ENCODE measurements around the gene MAML1. TPM values are rescaled to one million over a fixed set of nuclear protein-coding genes. Genes with fewer than 3 reads are reported as not detected.
A peak's percentile ranks its signal among the peaks of the same experiment; 100 is the strongest.
"Not testable (repeated sequence)": the region's sequence is repeated elsewhere in the genome, so short reads cannot be mapped to it uniquely, and the experiment has no call there.

Gene MAML1
- total RNA-seq, 2 experiments from 2014 or later = 24.1 to 24.2 TPM

GRCh38 chr5:179772351-179772750 is 39.7 kb downstream of the MAML1 start:
- H3K36me3 Mint-ChIP-seq = peaks cover 22% of the 10 kb centered on the region

GRCh38 chr5:179773686-179774040 is 41.0 kb downstream of the MAML1 start:
- DNase-seq = no peak
- Mint-ChIP-seq H3K9me3 (no peaks in the 10 kb centered on the region), H3K4me1 (peaks cover 2% of the 10 kb centered on the region), H3K27ac (no peak overlapping the region), H3K36me3 (peaks cover 18% of the 10 kb centered on the region), H3K4me3 (no peak overlapping the region), H3K27me3 (no peaks in the 10 kb centered on the region)

More at GRCh38 chr5:179772351-179772750, 39.7 kb downstream of the MAML1 start:
- no peaks in the 10 kb centered on the region for H3K27me3 Mint-ChIP-seq
- H3K9me3 Mint-ChIP-seq = no peaks in the 10 kb centered on the region
- no peak overlapping the region for H3K4me3 Mint-ChIP-seq
- no peak for DNase-seq
- no peak overlapping the region for H3K27ac Mint-ChIP-seq
- peaks cover 8% of the 10 kb centered on the region for H3K4me1 Mint-ChIP-seq

- no peak for DNase-seq
- Mint-ChIP-seq H3K27ac (no peak overlapping the region), H3K9me3 (no peaks in the 10 kb centered on the region), H3K4me3 (no peak overlapping the region), H3K27me3 (no peaks in the 10 kb centered on the region), H3K36me3 (peaks cover 14% of the 10 kb centered on the region), H3K4me1 (no peaks in the 10 kb centered on the region)
Observed at GRCh38 chr5:179774442-179774841, 41.8 kb downstream of the MAML1 start.

GRCh38 chr5:179776411-179776938 is 43.9 kb downstream of the MAML1 start:
- no peak overlapping the region for H3K4me3 Mint-ChIP-seq
- no peaks in the 10 kb centered on the region for H3K4me1 Mint-ChIP-seq
- H3K36me3 Mint-ChIP-seq = peaks cover 14% of the 10 kb centered on the region
- no peak for DNase-seq
- H3K9me3 Mint-ChIP-seq = no peaks in the 10 kb centered on the region
- H3K27me3 Mint-ChIP-seq = no peaks in the 10 kb centered on the region
- no peak overlapping the region for H3K27ac Mint-ChIP-seq

- Mint-ChIP-seq H3K36me3 (peaks cover 10% of the 10 kb centered on the region), H3K27me3 (no peaks in the 10 kb centered on the region), H3K9me3 (no peaks in the 10 kb centered on the region), H3K4me1 (no peaks in the 10 kb centered on the region), H3K4me3 (no peak overlapping the region), H3K27ac (no peak overlapping the region)
- no peak for DNase-seq
Observed at GRCh38 chr5:179777456-179777855, 44.8 kb downstream of the MAML1 start.

- Mint-ChIP-seq H3K4me3 (no peak overlapping the region), H3K36me3 (peaks cover 7% of the 10 kb centered on the region), H3K4me1 (no peaks in the 10 kb centered on the region), H3K9me3 (no peaks in the 10 kb centered on the region), H3K27me3 (no peaks in the 10 kb centered on the region), H3K27ac (no peak overlapping the region)
- no peak for DNase-seq
Observed at GRCh38 chr5:179777909-179778308, 45.3 kb downstream of the MAML1 start.

- no peaks in the 10 kb centered on the region for H3K4me1 Mint-ChIP-seq
- DNase-seq = no peak
- no peak overlapping the region for H3K4me3 Mint-ChIP-seq
- H3K36me3 Mint-ChIP-seq = peaks cover 3% of the 10 kb centered on the region
- no peaks in the 10 kb centered on the region for H3K9me3 Mint-ChIP-seq
- no peaks in the 10 kb centered on the region for H3K27me3 Mint-ChIP-seq
- peak overlapping the region; percentile 12 for H3K27ac Mint-ChIP-seq
Observed at GRCh38 chr5:179778591-179778990, 46.0 kb downstream of the MAML1 start.

GRCh38 chr5:179779826-179780225 is 47.2 kb downstream of the MAML1 start:
- no peak overlapping the region for H3K4me3 Mint-ChIP-seq
- H3K4me1 Mint-ChIP-seq = no peaks in the 10 kb centered on the region
- H3K36me3 Mint-ChIP-seq = peaks cover 1% of the 10 kb centered on the region
- no peaks in the 10 kb centered on the region for H3K27me3 Mint-ChIP-seq
- no peaks in the 10 kb centered on the region for H3K9me3 Mint-ChIP-seq
- DNase-seq = no peak
- no peak overlapping the region for H3K27ac Mint-ChIP-seq

- Mint-ChIP-seq H3K27ac (no peak overlapping the region), H3K9me3 (no peaks in the 10 kb centered on the region), H3K4me1 (no peaks in the 10 kb centered on the region), H3K36me3 (peaks cover 1% of the 10 kb centered on the region), H3K27me3 (no peaks in the 10 kb centered on the region), H3K4me3 (no peak overlapping the region)
- no peak for DNase-seq
Observed at GRCh38 chr5:179780362-179780761, 47.7 kb downstream of the MAML1 start.

GRCh38 chr5:179781846-179782245 is 49.2 kb downstream of the MAML1 start:
- Mint-ChIP-seq H3K27me3 (no peaks in the 10 kb centered on the region), H3K4me3 (no peak overlapping the region), H3K9me3 (no peaks in the 10 kb centered on the region), H3K4me1 (no peaks in the 10 kb centered on the region), H3K27ac (no peak overlapping the region), H3K36me3 (no peaks in the 10 kb centered on the region)
- DNase-seq = no peak

- H3K4me3 Mint-ChIP-seq = no peak overlapping the region
- H3K27ac Mint-ChIP-seq = no peak overlapping the region
- DNase-seq = no peak
- no peaks in the 10 kb centered on the region for H3K36me3 Mint-ChIP-seq
- H3K9me3 Mint-ChIP-seq = no peaks in the 10 kb centered on the region
- no peaks in the 10 kb centered on the region for H3K27me3 Mint-ChIP-seq
- no peaks in the 10 kb centered on the region for H3K4me1 Mint-ChIP-seq
Observed at GRCh38 chr5:179783128-179783527, 50.5 kb downstream of the MAML1 start.

GRCh38 chr5:179786861-179787260 is 54.2 kb downstream of the MAML1 start:
- Mint-ChIP-seq H3K27me3 (no peaks in the 10 kb centered on the region), H3K4me1 (no peaks in the 10 kb centered on the region), H3K36me3 (no peaks in the 10 kb centered on the region)

GRCh38 chr5:179788193-179788854 is 55.7 kb downstream of the MAML1 start:
- Mint-ChIP-seq H3K4me3 (no peak overlapping the region), H3K27me3 (no peaks in the 10 kb centered on the region), H3K9me3 (no peaks in the 10 kb centered on the region), H3K36me3 (no peaks in the 10 kb centered on the region), H3K4me1 (no peaks in the 10 kb centered on the region), H3K27ac (no peak overlapping the region)
- no peak for DNase-seq

More at GRCh38 chr5:179786861-179787260, 54.2 kb downstream of the MAML1 start:
- Mint-ChIP-seq H3K9me3 (no peaks in the 10 kb centered on the region), H3K4me3 (no peak overlapping the region), H3K27ac (no peak overlapping the region)
- no peak for DNase-seq

- H3K9me3 Mint-ChIP-seq, DNase-seq, H3K4me1 Mint-ChIP-seq, H3K27me3 Mint-ChIP-seq, H3K36me3 Mint-ChIP-seq, H3K4me3 Mint-ChIP-seq, H3K27ac Mint-ChIP-seq: not testable (repeated sequence)
Observed at GRCh38 chr5:179789278-179789677, 56.7 kb downstream of the MAML1 start.

- peaks cover 3% of the 10 kb centered on the region for H3K36me3 Mint-ChIP-seq
- no peak overlapping the region for H3K27ac Mint-ChIP-seq
- H3K9me3 Mint-ChIP-seq = no peaks in the 10 kb centered on the region
- peaks cover 21% of the 10 kb centered on the region for H3K4me1 Mint-ChIP-seq
- DNase-seq = no peak
- no peaks in the 10 kb centered on the region for H3K27me3 Mint-ChIP-seq
- H3K4me3 Mint-ChIP-seq = no peak overlapping the region
Observed at GRCh38 chr5:179791881-179792611, 59.4 kb downstream of the MAML1 start.
